ENCODE results near the gene MMADHC.

DNA sequence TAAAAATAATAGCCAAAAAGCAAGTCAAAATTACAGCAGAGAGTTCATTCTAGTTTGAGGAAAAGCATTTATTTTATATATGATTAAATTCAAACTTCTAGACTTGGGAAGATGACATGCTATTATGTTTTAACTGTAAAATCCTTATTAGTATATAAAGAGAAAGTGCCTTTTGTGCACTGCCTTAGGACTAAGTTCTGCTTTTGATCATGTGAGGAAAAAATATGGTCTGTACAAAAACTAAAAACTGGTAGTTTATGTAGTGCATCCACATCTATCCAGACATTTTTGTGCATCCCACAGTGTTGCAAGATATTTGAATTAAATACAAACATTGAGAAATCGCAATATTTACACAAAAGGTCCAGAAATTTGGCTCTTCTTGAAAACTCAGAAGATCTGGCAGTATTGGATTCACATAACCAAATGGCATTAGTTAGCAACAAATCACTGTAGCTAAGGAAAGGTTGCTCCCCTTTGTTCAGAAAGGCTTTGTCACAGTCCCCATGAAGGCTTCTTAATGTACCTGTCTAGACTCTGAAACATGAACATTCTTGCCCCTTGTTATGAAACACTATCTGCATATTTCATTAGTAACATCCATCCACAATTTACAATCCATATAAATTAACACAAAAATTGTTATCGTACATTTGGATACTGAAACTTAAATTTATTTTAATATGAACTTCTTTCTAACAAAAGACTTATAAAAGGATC lies 2.2 kb downstream of the MMADHC start:
- TF ChIP-seq POLR2AphosphoS5 (IDR thresholded peaks at IDR 0.05): no peak
- TF ChIP-seq, protein P1, sequence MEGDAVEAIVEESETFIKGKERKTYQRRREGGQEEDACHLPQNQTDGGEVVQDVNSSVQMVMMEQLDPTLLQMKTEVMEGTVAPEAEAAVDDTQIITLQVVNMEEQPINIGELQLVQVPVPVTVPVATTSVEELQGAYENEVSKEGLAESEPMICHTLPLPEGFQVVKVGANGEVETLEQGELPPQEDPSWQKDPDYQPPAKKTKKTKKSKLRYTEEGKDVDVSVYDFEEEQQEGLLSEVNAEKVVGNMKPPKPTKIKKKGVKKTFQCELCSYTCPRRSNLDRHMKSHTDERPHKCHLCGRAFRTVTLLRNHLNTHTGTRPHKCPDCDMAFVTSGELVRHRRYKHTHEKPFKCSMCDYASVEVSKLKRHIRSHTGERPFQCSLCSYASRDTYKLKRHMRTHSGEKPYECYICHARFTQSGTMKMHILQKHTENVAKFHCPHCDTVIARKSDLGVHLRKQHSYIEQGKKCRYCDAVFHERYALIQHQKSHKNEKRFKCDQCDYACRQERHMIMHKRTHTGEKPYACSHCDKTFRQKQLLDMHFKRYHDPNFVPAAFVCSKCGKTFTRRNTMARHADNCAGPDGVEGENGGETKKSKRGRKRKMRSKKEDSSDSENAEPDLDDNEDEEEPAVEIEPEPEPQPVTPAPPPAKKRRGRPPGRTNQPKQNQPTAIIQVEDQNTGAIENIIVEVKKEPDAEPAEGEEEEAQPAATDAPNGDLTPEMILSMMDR (IDR thresholded peaks at IDR 0.05 in 8 of 11, conservative IDR thresholded peaks at IDR 0.05 in 3 of 11): no peak
